ENCODE results near the gene ARAF. TPM values are rescaled to one million over a fixed set of nuclear protein-coding genes. Genes with fewer than 3 reads are reported as not detected.

Gene ARAF
- total RNA-seq, 4 donors from 2014 or later, result 26.8 to 46.4 (median 34.5) TPM

GRCh38 chrX:47586043-47586787 lies 25.2 kb downstream of the ARAF start:
- WGBS, 2 donors, result 57 to 59% methylated on average over 10 to 11 of the region's 11 CpGs
- DNase-seq (ENCODE audit: low spot score in 2 of 2), result peak in 1 of 2 donors; percentile 71
- TF ChIP-seq POLR2A (IDR thresholded peaks at IDR 0.05), result no peak
- H3K4me3 ChIP-seq (ENCODE audit: low read depth, poor library complexity, severe bottlenecking), result no peak overlapping the region
- intact Hi-C loops (cut with DNase I; ENCODE audit: low total_unique reads), result no loop called here

GRCh38 chrX:47587091-47587891 lies 26.3 kb downstream of the ARAF start:
- WGBS, 2 donors, result 34 to 64% methylated on average over 2 to 4 of the region's 4 CpGs
- peak in 1 of 2 donors; percentile 49 for DNase-seq (ENCODE audit: low spot score in 2 of 2)

GRCh38 chrX:47587906-47588735 lies 27.1 kb downstream of the ARAF start:
- no peak overlapping the region for H3K4me3 ChIP-seq (ENCODE audit: low read depth, poor library complexity, severe bottlenecking)
- DNase-seq (ENCODE audit: low spot score in 2 of 2), result peak in 1 of 2 donors; percentile 80
- WGBS, 2 donors, result 79 to 82% methylated on average over 10 to 15 of the region's 16 CpGs
- TF ChIP-seq CTCF (IDR thresholded peaks at IDR 0.05), result no peak
- no peak for TF ChIP-seq POLR2A (IDR thresholded peaks at IDR 0.05)
- intact Hi-C loops (cut with DNase I; ENCODE audit: low total_unique reads), result no loop called here

More at GRCh38 chrX:47587091-47587891, 26.3 kb downstream of the ARAF start:
- TF ChIP-seq CTCF (IDR thresholded peaks at IDR 0.05), result no peak
- TF ChIP-seq POLR2A (IDR thresholded peaks at IDR 0.05), result no peak
- intact Hi-C loops (cut with DNase I; ENCODE audit: low total_unique reads), result no loop called here
- H3K4me3 ChIP-seq (ENCODE audit: low read depth, poor library complexity, severe bottlenecking), result no peak overlapping the region

GRCh38 chrX:47590984-47591383 lies 30.0 kb downstream of the ARAF start:
- intact Hi-C loops (cut with DNase I; ENCODE audit: low total_unique reads), result no loop called here
- WGBS, 2 donors, result 85 to 86% methylated on average over 5 of the region's 5 CpGs
- peak in 1 of 2 donors; percentile 46 for DNase-seq (ENCODE audit: low spot score in 2 of 2)
- no peak for TF ChIP-seq CTCF (IDR thresholded peaks at IDR 0.05)
- TF ChIP-seq POLR2A (IDR thresholded peaks at IDR 0.05), result no peak
- no peak overlapping the region for H3K4me3 ChIP-seq (ENCODE audit: low read depth, poor library complexity, severe bottlenecking)

- TF ChIP-seq POLR2A (IDR thresholded peaks at IDR 0.05) (no peak), CTCF (IDR thresholded peaks at IDR 0.05) (no peak)
Observed at GRCh38 chrX:47593522-47593921, 32.5 kb downstream of the ARAF start.

More at GRCh38 chrX:47593522-47593921, 32.5 kb downstream of the ARAF start:
- intact Hi-C loops (cut with DNase I; ENCODE audit: low total_unique reads), result no loop called here
- no peak overlapping the region for H3K4me3 ChIP-seq (ENCODE audit: low read depth, poor library complexity, severe bottlenecking)
- DNase-seq (ENCODE audit: low spot score in 2 of 2), result no peak
- 64 to 75% methylated on average over 4 of the region's 4 CpGs for WGBS, 2 donors

Data from lower leg skin (tissue), 4 donors.